CD4-positive, alpha-beta T cell treated with Interleukin-4 for 1 hour (primary cell): Measurements from ENCODE around the gene VIPAS39.

Experiments used
- DNase-seq, 2 donors: peaks; one replicate each; pipeline ENCODE4 v3.0.0-alpha.2; 2020 to 2022

Gene VIPAS39

DNA sequence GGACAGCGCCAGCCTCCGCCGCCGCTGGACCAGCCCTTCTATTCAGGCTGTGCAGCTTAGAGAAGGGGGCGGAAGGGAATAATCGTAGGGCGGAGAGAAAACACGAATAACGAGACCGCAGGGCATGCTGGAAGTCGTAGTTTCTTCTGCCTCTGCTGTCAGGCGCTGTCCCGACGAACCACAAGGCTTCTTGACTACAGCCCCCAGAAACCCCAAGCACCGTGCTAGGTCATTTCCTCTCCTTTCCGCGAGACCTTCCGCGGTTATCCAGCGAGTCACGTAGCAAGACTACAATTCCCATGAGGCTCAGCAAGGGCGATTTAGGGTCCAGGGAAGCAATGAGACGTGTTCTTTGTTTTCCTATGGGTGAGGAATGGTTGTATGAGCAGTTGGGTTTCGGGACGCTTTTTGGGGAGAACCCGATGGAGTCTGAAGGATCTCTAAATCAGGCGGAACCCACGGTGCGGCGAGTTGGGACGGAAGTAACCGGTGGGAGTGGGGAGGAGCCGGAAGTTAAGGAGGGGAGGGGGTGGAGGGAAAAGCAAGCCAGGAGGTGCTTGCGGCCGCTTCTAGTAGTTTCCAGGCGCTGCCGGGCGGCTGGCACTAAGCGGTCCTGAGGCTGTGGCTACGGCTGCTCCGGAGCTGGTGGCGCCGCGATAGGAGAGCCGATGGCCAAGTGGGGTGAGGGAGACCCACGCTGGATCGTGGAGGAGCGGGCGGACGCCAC lies at the start of gene VIPAS39, which contains the start of gene AHSA1:
Gene VIPAS39, minus strand, starts transcription at position 80 of the 727 bp plus-strand sequence. CDS start 3,499 bp downstream, outside the sequence.
Gene AHSA1, plus strand, starts transcription at position 572 of the 727 bp plus-strand sequence. Its CDS starts 97 bp downstream, at position 669.
- DNase-seq = peak; percentile 97

DNA sequence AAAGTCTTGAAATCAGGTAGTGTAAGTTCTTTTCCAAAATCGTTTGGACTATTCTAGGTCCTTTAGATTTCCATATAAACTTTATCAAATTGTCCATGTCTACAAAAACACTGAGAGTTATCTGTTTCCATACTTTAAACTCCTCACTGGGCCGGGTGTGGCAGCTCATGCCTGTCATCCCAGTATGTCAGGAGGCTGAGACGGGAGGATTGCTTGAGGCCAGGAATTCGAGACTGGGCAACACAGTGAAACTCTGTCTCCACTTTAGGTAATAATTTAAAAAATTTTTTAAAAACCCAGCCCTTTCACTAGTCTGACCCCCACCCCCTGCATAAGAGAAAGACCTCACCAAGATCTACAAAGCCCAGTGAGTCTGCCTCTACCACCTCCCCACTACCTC lies 47.6 kb upstream of the VIPAS39 start:
- DNase-seq = no peak

DNA sequence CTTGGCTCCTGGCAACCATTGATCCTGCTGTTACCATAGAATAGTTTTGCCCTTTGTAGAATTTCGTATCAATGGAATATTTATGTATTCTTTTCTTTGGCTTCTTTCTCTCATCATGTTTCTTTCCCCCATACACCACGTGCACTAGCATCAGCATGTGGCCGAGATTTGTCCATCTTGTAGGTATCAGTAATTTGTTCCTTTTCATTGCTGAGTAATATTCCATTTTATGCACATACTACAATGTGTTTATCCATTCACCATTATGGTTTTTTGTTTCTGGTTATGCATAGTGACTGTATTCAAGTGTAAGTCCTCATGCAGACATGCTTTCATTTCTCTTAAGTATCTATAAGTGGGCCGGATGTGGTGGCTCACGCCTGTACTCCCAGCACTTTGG lies 45.7 kb upstream of the VIPAS39 start:
- DNase-seq = no peak

DNA sequence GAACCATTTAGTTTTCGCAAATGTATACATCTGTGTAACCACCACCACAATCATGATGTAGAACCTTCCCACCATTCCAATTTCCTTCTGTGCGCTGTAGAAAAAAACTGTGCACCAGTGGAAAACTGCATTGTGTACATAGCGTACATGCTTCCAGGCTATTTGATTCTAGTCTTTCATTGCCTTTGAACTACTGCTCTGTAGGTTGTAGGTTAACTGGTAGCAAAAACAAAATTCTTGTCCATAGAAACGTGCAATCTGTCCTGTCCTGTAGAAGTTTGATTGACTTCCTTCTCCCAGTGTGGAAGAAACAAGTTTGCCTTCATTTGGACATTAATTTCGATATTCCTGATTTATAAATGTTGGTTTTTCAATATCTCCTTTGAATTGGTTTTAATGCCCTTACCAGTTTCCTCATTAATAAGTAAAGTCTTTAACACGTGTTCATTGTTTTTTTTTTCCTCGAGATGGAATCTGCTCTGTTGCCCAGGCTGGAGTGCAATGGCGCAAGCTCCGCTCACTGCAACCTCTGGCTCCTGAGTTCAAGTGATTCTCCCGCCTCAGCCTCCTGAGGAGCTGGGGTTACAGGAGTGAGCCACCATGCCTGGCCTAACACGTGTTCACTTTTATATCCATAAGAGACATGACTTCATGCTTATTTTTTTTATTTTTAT lies 44.8 kb upstream of the VIPAS39 start:
- DNase-seq = no peak

DNA sequence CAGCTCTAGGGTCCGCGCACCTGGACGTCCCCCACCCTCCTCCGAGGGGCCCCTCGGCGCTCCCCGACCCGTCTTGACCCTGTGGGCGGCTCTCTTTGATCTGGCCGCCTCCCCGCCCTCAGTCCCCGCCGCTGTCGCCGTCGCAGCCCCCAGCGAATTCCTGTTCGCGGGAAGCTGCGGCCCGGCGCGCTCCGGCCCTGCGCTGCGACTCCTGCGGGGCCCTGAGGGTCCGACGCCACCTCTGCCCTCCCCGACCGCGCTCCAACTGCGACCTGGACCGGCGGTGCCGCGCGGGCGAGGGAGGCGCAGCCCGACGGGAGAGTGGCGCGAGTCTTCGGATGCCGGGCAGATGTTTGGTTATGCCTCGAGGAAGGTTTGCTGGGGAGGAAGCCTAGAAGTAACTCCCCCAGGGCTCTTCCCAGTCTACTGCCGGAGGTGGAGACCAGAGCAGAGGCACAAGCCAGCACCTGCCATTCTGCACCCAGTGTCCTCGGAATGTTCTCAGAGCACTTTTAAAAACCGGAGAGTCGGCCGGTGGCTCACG lies 41.7 kb upstream of the VIPAS39 start:
- DNase-seq = no peak

DNA sequence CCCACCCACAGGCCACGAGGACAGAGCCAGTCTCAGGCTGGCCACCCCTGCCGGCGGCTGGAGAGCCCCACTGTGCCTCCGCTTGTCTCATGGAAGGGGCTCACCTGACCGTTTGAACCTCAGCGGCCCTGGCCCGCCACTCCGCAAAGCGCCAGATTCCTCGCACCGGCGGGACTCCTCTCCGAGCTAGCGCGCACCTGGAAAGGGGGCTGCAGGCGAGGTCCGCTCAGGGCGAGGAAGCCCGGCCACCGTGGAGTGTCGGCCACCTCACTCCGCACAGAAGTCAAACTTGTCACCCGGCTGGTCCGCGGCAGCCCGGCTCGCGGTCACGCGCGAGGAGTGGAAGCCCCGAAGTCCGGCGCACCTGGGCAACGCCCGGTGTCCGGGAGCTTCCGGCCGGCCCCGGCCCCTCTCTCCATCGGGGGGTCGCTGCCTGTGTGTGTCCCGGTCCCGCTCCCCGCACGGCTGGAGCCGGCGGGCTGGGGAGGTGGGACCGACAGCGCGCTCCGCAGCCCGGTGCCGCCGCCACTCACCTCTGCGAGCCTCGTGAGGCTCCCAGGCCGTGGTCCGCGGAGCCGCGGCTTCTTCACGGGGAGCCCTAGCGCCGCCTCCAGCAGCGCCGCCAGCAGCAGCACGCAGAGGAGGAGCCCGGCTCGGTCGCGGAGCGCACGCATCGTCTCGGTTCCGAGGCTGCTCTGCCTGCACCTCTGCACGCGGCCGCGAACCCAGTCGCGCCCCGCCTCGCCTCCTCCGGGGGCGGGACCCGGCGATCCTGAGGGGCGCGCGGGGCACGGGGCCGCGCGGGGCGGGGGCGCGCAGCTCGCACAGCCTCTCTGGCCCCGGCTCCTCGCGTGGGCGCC lies 40.9 kb upstream of the VIPAS39 start, which contains the start of gene ISM2:
Gene ISM2, minus strand, starts transcription at position 697 of the 860 bp plus-strand sequence. Its CDS starts 23 bp downstream, at position 674.
- DNase-seq = peak; percentile 17 to 24

DNA sequence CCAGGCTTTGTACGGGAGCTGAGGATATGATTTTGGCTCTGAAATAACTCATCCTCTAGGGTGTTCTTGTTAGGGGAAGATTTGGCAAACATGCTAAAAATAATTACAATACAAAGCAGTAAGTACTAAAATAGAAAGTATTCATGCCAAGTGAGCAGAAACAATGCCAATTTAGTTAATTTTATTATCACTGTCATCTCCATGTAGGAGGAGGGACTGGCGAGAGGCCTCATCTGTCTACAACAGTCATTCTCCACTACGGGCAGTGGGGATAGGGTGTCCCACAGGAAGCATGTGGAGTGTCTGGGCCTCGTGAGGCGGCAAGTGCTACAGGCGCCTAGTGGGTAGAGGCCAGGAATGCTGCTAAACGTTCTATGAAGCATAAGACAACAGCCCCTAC lies 37.9 kb upstream of the VIPAS39 start:
- no peak for DNase-seq

DNA sequence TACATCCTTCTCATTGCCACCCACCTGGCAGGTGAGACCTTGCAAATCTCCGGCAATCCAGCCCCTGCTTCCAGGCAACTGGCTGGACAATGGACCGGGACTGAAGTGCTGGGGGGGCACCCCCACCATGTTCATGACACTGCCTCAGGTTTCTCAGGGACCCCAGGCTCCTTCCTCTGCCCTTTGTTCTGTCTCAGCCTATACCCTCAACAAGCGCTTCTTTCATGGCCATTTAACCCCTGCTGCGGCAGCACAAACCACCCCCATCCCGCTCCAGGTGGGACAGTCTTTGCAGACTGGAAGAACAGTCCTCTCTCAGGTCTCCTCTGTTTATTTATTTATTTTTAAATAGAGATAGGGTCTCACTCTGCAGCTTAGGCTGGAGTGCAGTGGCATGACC lies 33.7 kb upstream of the VIPAS39 start:
- no peak for DNase-seq

DNA sequence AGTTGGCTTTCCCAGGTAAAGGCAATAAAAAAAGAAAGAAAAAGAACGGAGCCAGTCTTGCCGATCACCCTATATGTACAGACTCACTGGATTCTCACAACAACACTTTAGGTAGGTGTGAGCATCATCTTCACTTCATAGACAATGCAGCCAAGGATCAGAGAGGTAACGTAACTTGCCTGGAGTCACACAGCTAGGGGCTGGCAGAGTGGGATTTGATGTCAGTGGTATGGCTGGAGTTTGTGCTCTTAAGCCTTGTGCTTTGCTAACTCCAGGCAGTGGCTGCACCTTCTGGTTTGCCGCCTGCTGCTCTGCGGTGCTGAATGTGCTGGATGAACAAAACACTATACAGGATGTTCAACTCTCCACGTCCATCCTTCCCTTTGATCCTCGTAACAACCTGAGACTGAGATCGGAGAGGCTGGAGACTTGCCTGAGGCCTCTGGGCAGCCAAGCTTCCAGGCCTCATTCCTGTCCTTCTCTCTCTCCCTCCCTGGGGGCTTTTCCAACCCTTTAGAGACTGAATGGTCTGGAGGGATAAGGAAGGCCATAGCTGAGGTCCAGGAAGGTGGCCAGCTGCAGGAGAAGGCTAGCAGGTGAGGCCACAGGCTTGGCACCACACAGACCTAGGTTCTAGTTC lies 33.1 kb upstream of the VIPAS39 start:
- no peak for DNase-seq

DNA sequence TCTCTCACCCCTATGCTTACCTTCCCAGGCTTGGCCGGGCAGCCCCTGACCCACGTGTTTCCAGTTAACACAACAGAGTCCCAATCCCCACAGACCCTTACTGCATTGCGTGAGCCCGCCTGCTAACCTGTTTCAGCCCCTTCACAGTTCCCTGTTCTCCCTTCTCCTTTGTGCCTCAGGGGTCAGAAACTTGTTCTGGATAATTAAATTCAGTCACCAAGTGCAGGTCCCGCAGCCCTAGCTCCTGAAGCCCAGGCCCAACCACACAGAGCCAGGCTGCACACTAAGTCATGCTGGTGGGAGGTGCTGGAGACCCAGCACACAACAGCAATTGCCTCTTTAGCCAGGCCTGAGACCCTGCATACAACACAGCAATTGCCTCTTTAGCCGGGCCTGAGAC lies 31.6 kb upstream of the VIPAS39 start:
- no peak for DNase-seq

DNA sequence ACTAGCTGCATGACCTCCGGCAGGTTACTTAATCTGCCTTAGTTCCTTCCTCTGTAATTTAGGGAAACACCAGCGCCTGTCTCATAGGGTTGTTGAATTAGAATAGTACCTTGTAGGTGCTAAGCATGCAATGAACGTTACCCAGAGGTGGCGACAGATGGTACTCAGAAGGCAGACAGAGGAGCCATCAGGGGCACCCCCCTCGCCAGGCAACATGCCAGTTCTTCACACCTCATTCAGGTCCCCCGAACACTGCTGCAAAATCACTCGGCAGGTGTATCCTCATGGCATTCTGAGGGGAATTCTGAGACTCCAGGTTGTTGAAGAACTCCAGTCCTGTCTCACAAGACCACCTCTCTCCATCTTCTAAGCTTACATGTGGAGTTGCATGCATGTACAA lies 31.2 kb upstream of the VIPAS39 start:
- no peak for DNase-seq

DNA sequence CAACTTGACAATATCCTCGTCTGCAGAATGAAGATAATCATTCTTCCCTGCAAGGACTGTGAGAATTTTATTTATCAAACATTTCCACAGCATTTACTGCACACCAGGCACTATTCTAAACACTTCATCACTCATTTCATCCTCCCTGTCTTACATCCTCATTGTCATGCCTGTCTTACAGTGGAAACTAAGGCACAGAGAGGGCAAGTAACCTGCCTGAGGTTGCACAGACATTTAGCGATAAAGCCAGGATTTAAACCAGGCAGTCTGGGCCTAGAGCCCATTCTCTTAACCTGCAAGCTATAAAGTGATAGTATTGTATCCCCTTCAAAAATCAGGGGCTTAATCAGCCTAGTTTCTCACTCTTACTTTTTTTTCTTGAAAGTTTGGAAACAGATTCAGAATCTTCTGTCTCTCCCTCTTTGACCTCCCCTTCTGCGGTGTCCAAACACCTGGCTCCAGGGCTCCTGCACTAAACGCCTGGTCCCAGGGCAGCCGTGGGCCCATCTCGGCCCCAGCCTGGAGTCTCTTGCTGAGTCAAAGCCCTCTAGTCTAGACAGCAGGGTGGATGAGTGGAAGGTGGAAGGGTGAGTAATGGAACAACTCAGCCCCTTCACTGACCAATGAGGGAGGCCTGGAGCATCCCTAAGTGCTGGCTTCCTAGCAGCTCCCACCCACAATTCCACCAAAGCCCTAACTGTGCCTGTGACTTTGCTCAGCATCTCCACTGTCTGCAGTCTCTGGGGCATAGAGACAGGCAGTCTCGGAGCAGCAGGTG lies 28.7 kb upstream of the VIPAS39 start:
- no peak for DNase-seq

DNA sequence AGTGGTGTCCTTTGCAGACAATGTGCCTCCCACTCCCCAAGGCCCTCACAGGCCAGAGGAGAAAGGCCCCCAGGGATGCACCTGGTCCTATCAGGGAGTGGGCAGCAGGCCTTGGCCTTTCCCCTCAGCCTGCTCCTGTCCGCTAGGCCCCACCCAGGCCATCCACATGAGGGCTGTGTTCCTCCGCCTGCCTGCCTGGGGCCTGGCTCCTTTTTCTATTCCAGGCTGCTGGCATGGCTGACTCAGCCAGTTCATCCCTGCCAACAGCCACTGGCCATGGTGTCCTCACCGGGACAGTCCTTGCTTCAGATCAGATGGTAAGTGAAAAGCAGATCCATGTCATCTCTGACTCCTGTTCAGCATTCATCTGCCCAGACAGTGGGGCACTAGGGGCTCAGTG lies 27.9 kb upstream of the VIPAS39 start:
- no peak for DNase-seq

DNA sequence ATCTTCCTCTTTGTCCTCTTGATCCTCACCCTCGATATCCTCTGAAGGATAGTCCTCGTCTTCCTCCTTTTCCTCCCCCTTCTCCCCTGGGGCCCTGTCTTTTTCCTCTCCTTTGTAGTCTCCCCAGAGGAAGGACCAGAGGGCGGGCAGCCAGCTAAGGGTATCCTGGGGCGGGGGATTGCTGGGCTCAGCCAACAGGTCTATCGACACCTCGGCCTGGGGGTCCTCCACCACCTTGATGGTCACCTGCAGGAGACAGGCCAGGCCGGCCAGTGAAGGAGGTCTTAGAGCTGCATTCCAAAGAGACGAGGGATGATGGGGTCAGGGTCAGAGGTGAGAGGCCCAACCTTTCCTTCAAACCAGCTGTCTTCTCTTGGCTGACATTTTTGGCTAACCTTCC lies 25.0 kb upstream of the VIPAS39 start:
- no peak for DNase-seq

DNA sequence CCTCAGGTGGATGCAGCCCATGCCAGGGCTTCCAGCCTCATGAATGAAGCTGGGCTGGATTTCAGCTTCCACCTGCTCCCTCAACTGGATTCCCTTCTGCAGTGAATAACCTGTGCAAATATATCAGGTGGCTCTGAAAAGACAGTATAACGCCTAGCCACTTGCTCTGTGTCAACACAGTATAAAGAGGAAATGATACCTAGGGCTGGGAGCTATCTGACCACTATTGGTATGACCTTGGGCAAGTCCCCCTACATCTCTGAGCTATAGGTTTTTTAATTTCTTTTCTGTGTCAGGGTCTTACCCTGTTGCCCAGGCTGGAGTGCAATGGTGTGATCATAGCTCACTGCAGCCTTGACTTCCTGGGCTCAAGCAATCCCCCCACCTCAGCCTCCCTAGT lies 21.4 kb upstream of the VIPAS39 start:
- no peak for DNase-seq

DNA sequence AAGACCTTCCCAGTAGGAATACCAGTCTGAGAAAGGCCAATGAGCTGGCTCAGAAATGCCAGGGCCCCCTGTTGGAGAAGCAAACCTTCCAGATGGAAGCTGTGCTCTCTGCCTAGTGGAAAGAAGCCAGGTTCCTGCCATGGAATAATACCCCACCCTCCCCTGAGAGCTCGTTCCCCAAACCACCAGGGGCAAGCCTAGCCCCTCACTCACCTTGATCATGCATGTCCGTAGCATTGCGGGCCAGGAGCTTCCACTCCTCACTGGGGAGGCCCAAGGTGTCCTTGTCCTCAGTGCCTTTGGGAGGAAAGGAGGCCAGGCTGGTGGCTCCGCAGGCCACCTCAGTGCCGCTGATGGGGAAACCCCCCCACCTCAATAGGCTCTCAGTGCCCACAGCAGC lies 20.6 kb upstream of the VIPAS39 start:
- DNase-seq = no peak

DNA sequence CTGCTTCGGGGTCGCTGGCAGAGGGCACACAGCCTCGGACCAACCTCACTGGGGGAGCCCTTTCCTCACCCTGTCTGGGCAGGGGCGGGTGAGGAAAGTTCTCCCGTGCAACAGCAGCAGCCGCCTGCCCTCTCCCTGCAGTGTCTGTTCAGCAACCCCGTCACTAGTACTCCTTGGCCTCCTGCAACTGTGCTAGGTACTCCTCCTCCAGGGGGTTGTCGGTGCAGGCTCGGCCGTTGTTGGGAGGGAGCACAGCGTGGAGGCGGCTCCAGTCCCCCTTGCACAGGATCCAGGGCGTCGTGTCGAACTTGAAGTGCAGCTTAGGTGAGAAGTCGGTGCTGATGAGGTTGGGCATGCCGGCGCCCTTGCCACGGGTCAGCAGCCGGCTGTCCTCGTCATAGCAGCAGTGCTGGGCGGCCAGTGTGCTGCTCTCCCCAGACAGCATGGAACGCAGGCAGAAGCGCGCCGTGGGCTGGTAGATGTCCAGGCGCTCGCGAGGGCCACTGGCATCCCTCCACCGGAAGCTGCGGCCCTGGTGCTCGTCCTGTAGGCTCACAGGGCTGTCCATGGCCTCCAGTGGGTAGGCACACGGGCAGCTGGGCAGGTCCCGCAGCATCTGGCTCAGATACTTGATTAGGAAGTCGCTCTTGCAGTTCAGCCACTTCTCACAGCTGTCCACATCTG lies 18.2 kb upstream of the VIPAS39 start:
- no peak for DNase-seq

DNA sequence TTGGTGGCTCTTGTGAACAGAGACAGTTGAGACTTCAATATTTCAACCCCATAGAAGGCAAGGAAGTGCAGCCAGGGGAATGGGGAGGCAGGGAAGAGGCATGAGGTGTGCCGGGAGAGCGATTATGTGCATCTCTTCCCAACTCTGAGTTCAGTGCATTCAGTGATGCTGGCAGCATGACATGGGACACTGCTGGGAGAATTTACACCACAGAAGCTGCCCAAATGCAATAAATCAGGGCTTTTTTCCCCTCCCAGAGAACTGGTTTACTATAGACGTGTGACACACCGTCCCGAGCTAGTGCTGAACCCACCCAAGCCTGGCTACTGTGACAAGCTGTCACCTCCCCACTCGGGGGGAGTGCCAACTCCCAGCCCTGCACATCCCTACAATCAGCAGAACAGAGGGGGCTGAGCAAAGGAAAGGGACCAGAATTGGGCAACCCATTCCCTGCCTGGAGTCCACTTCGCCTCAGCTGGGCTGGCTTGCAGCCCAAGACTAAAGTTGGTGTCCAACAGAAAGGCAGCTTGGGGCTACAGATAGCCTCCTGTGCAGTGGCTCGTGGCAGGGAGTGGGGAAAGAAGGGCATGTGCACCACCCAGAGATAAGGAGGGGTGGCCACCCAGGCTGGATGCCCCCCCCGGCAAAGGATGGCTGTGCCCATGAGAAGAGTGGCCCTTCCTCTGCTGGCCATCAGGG lies 17.2 kb upstream of the VIPAS39 start:
- DNase-seq = no peak

DNA sequence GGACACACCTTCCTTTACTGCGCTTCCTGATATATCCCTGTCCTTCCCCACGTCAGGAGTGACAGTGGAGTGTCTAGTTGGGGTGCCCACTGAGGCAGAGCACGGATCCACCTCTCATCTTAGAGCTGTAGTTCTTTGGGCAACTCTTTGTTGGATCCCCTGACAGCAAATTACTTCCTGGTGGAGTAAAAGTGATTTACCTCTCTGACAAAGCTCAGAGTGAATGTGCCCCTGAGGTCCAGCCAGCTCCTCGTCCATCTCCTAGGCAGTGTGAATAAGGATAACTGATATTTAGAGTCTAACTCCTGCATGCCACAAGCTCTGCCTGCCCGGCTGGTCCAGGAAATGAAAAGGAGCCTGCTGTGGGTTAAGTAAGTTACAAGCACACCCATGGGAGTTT lies 16.5 kb upstream of the VIPAS39 start:
- DNase-seq = no peak

DNA sequence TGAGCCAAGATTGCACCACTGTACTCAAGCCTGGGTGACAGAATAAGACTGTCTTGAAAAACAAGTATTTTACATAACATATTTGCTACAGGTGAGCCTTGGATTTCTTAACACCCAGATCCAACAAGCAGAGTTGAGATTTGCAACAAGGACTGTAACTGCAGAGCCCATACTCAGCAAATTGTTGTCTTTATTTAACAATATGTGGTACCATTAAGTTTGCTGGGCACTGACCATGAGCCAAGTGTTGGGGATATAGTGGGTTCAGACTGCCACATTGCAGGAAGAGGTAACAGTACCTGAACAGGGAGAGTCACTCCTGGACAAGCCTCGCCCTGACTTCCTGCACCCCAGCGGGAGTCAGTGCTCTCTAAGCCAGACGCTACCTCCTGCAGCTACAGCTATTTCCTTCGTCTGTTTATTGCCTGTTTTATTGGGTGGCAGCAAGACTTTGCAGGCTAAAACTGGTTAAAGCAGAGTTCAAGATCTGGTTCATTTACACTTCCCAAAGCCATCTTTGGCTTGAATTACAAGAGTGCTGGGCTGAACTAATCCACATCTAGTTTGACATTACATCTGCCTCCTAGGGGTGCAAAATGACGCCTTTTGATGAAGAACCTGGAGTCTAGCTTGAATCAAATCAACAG lies 12.9 kb upstream of the VIPAS39 start:
- no peak for DNase-seq
